GM10266 (cell line): ENCODE results near the gene MRPS7.
"Not testable (repeated sequence)": the region's sequence is repeated elsewhere in the genome, so short reads cannot be mapped to it uniquely, and the experiment has no call there.

ENCODE experiments used
- DNase-seq: peaks from one replicate; pipeline ENCODE4 v3.0.0; 2012; ENCODE audit errors: extremely low spot score
- TF ChIP-seq, protein P1 (sequence below): IDR thresholded peaks from 2 replicates; pipeline ENCODE4 v1.5.1; 2012; ENCODE audit warnings: mild to moderate bottlenecking, low read depth; ENCODE audit not compliant: control insufficient read depth, insufficient read depth; ENCODE audit errors: missing control alignments

MRPS7 gene

DNA sequence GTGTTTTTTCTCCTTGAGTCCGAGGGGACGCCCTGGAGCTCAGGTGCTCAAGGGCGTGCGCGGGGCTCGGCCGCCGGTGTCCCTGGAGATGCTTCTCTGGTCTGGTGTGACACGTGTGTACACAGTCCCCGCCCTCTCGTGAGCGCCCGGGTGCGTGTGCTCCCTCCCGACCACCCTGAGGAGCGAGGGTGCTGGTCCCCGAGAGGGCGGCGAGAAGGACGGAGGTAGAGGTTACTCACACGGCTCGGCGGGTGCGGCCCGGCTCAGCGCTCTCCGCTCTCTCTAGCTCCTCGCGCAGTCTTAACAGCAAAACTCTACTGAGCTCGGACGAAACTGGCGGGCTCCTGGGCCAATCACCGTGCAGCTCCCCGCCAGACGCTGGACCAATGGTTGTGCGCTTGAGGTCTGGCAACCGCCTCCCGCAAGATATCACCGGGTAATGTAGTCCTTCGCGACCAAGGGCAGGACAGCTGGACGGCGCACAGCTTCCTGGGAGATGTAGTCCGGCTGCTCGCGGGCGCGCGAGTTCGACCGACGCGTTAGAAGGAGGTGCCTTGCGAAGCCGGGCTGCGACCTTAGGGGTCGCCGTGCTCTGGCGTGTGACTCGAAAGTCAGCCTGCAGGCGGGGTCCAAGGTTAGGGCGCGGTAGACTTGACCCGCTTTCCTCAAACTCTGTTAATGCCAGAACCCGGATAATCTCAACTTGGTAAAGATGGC is 27.6 kb downstream of the MRPS7 start, which contains the start of gene SLC25A19:
SLC25A19 (minus strand) TSS at position 319 of the 717 bp plus-strand sequence. CDS start 2,669 bp downstream, outside the sequence.
- TF ChIP-seq, protein P1, sequence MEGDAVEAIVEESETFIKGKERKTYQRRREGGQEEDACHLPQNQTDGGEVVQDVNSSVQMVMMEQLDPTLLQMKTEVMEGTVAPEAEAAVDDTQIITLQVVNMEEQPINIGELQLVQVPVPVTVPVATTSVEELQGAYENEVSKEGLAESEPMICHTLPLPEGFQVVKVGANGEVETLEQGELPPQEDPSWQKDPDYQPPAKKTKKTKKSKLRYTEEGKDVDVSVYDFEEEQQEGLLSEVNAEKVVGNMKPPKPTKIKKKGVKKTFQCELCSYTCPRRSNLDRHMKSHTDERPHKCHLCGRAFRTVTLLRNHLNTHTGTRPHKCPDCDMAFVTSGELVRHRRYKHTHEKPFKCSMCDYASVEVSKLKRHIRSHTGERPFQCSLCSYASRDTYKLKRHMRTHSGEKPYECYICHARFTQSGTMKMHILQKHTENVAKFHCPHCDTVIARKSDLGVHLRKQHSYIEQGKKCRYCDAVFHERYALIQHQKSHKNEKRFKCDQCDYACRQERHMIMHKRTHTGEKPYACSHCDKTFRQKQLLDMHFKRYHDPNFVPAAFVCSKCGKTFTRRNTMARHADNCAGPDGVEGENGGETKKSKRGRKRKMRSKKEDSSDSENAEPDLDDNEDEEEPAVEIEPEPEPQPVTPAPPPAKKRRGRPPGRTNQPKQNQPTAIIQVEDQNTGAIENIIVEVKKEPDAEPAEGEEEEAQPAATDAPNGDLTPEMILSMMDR: peak; percentile 62
- peak; percentile 92 for DNase-seq

DNA sequence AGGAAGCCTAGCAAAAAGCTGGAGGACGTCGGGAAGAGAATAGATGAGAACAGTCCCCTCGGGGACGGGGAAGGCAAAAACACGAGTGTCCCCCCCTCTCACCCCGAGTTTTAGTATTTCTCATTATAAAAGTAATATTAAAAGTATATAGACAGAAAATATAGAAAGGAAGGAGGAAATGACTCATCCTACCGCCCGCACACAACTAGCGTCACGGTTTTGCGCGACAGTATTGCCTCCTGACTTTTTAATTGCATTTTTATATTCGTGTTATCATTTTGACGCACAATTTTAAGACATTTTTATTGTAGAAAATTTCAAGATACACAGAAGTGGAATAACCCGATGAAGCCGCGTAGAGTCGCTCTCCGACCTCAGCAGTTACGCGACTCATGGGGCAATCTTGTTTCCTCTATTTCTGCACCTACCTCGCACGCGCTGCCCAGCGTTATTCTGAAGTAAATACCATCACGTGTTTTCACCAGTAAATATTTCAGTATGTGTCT is 28.2 kb downstream of the MRPS7 start:
- DNase-seq: peak; percentile 14
- TF ChIP-seq, protein P1: peak; percentile 62

DNA sequence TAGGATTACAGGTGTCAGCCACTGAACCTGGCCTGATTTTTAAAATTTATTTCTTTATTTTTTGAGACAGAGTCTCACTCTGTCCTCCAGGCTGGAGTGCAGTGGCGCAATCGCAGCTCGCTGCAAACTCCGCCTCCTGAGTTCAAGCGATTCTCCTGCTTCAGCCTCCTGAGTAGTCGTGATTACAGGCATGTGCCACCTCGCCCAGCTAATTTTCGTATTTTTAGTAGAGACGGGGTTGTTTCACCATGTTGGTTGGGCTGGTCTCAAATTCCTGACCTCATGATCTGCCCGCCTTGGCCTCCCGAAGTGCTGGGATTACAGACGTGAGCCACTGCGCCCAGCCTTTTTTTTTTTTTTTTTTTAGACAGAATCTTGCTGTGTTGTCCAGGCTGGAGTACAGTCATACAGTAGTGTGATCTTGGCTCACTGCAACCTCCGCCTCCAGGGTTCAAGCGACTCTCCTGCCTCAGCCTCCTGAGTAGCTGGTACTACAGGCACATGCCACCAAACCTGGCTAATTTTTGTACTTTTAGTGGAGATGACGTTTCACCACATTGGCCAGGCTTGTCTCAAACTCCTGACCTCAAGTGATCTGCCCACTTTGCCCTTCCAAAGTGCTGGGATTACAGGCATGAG is 31.2 kb downstream of the MRPS7 start:
- DNase-seq: not testable (repeated sequence)

DNA sequence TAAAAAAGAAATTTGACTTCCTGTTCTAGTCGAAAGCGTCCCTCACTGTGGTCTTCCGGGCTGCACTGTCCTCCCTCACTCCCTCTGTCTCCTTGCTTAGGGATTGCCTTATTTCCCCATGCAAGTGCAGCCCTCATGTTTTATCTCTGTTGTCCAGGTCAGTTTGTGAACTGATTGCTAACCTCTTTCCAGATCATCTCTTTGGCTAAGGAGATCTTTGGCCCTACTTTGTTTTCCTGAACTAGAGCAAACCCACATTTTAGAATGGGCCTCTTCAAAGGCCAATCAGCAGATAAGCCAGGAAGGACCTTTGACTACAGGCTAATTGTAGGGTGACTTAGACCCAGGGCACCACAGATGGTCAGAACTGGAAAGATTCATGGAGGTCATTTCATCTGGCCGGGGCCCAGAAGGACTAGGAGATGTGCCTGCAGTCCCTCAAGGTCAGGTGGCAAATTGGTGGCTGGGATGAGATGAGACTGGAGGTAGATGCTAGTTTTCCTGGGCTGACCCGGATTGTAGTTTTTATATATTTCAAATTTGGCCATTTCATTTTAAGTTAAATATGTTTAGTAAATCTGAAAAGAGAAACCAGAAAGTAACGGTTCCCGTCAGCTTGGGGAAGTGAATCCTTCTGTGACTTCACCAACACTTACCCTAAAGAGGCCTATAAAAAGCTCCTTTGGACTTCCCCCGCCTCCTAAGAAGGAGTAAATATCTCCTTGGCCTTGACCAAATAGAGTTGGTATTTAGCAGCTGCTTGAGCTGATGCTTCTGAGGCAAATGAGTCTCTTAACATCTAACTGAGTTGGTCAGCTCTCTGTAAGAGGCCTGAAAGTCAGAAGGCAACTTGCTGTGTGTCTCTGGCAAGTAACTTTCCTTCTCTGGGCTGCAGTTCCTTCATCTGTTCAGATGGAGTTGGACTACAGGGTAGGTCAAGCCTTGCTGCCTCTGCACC is 33.8 kb downstream of the MRPS7 start:
- TF ChIP-seq, protein P1: no peak
- peak; percentile 70 for DNase-seq

DNA sequence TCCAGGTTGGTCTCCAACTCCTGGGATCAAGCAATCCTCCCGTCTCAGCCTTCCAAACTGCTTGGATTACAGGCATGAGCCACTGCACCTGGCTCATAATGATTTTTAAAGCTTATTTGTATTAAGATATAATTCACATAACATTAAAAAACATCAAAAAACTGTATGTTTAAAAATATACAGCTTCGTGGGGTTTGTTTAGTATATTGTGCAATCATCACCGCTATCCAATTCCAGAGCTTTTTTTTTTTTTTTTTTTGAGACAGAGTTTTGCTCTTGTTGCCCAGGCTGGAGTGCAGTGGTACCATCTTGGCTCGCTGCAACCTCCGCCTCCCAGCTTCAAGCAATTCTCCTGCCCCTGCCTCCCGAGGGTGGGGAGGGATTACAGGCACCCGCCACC is 38.6 kb downstream of the MRPS7 start:
- no peak for DNase-seq
- TF ChIP-seq, protein P1: no peak

DNA sequence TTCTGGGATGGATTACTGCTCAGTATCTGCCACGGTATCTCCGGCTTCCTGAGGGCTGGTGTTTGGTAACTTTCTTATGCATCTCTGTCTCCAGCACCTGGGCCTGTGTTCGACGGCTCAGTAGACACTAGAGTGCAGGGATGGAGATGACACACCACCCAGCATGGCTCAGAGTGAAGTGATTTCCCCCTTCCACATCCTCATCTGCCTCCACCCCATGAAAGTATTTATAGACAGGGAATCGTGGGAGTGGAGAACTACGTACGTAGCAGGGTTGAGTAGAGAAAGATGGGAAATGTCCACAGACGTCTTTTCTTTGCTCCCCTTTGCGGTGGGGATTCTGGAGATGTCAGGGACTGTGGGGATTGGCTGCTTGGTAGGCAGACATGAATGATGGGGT is 39.4 kb downstream of the MRPS7 start:
- DNase-seq: no peak
- TF ChIP-seq, protein P1: no peak

DNA sequence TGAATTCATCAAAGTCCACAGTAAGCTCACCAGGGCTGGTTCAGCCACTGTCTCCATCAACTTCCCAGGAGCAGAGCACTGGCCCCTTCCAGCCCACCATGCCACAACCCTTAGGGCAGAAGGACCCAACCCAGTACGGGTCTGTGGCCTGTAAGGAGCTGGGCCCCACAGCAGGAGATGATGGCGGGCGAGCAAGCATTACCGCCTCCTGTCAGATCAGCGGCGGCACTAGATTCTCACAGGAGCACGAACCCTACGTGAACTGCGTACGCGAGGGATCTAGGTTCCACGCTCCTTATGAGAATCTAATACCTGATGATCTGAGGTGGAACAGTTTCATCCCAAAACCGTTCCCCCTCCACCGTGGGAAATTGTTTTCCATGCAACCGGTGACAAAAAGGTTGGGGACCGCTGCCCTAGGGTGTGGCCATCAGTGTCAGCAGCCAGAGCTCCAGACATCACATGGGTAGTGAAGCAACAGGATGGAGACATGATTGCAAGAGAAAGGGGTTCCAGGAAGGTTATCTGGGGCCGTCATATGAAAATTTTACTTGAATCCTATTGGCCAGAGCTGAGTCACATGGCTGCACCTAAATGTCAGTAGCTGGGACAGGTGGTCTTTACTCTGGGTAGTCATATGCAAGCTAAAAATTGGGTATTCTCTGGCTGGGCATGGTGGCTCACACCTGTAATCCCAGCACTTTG is 40.0 kb downstream of the MRPS7 start:
- DNase-seq: no peak

More for the DNA sequence above, 40.0 kb downstream of the MRPS7 start:
- TF ChIP-seq, protein P1: no peak
